A673 (cell line): ENCODE results near the gene GALNT2.

Experiments used
- EZH2 ChIP-seq: fragments of 200-600 bp; sonication (generic); IDR thresholded peaks from 2 replicates; pipeline ENCODE4 v1.6.1; 2017; ENCODE audit warnings: borderline replicate concordance, low read depth, mild to moderate bottlenecking, mixed read lengths, antibody characterized with exemption, low read length; ENCODE audit not compliant: poor library complexity, severe bottlenecking
- TF ChIP-seq, protein P1 (sequence below): fragments of 300-800, 200-600 bp; sonication (generic); conservative IDR thresholded peaks from 2 replicates; pipeline ENCODE4 v1.5.1; 2017; ENCODE audit warnings: low read depth, mild to moderate bottlenecking, antibody characterized with exemption, low read length, moderate library complexity, mixed read lengths

DNA sequence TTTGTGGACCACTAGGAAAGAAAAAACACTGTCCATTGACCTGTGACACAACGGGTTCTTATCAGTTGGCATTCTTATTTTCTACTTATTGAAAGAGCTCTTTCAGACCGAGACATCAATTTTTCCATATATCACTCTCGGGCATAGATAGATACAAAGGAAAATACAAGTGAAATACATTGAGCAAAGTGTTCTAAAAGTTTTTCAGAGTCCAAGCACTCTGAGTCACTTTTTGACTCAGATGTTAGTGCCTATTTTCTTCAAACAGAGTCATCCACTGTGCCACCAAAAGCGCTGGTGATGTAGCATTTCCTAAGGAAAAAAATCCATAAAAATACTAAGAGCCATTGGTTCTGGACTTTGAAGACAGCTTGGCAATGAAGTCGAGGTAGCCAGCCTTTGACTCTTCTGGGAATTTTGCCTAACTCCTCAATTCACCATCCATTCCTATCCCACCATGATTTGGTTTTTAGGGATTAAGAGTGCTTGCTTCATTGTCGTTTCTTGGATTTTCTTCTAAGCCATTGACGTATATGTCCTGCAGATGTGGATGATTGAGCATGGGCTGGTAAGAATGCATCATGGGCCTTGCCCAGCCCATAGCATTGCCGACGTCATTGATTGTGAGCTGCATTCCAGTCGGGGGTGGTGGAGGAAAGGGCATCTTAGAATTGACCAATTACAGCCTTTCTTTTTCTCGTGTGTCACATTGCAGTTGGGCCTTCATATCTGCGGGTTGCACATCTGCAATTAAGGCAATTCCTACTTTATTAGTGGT lies 10.6 kb downstream of the GALNT2 start:
- TF ChIP-seq, protein P1, sequence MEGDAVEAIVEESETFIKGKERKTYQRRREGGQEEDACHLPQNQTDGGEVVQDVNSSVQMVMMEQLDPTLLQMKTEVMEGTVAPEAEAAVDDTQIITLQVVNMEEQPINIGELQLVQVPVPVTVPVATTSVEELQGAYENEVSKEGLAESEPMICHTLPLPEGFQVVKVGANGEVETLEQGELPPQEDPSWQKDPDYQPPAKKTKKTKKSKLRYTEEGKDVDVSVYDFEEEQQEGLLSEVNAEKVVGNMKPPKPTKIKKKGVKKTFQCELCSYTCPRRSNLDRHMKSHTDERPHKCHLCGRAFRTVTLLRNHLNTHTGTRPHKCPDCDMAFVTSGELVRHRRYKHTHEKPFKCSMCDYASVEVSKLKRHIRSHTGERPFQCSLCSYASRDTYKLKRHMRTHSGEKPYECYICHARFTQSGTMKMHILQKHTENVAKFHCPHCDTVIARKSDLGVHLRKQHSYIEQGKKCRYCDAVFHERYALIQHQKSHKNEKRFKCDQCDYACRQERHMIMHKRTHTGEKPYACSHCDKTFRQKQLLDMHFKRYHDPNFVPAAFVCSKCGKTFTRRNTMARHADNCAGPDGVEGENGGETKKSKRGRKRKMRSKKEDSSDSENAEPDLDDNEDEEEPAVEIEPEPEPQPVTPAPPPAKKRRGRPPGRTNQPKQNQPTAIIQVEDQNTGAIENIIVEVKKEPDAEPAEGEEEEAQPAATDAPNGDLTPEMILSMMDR, result no peak
- no peak for TF ChIP-seq EZH2
